ENCODE data around the gene RAB4A.

- TF ChIP-seq CTCF (IDR thresholded peaks at IDR 0.05; ENCODE audit: low read depth, low read length) (peak; percentile 39), EZH2phosphoT487 (IDR thresholded peaks at IDR 0.05; ENCODE audit: low read depth) (no peak)
These were observed 39.2 kb upstream of the RAB4A start for GRCh38 chr1:229231754-229232119.
